Measurements from ENCODE around the gene KRT84.

The KRT84 gene, protein sequence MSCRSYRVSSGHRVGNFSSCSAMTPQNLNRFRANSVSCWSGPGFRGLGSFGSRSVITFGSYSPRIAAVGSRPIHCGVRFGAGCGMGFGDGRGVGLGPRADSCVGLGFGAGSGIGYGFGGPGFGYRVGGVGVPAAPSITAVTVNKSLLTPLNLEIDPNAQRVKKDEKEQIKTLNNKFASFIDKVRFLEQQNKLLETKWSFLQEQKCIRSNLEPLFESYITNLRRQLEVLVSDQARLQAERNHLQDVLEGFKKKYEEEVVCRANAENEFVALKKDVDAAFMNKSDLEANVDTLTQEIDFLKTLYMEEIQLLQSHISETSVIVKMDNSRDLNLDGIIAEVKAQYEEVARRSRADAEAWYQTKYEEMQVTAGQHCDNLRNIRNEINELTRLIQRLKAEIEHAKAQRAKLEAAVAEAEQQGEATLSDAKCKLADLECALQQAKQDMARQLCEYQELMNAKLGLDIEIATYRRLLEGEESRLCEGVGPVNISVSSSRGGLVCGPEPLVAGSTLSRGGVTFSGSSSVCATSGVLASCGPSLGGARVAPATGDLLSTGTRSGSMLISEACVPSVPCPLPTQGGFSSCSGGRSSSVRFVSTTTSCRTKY

DNA sequence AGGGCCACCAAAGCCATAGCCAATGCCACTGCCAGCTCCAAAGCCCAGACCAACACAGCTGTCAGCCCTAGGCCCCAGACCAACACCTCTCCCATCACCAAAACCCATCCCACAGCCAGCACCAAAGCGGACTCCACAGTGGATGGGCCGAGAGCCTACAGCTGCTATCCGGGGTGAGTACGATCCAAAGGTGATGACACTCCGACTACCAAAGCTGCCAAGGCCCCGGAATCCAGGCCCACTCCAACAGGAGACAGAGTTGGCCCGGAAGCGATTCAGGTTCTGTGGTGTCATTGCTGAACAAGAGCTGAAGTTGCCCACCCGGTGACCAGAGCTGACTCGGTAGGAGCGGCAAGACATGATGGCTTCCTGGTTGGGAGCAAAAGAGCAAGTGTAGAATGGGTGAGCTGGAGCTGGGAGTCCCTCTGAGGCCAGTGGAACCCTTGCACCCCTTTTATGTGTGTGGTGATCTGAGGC is at the start of gene KRT84:
TSS of gene KRT84 (minus strand) at position 427 of the 477 bp plus-strand sequence. CDS start at position 360, 67 bp downstream.
- DNase-seq, result no peak

DNA sequence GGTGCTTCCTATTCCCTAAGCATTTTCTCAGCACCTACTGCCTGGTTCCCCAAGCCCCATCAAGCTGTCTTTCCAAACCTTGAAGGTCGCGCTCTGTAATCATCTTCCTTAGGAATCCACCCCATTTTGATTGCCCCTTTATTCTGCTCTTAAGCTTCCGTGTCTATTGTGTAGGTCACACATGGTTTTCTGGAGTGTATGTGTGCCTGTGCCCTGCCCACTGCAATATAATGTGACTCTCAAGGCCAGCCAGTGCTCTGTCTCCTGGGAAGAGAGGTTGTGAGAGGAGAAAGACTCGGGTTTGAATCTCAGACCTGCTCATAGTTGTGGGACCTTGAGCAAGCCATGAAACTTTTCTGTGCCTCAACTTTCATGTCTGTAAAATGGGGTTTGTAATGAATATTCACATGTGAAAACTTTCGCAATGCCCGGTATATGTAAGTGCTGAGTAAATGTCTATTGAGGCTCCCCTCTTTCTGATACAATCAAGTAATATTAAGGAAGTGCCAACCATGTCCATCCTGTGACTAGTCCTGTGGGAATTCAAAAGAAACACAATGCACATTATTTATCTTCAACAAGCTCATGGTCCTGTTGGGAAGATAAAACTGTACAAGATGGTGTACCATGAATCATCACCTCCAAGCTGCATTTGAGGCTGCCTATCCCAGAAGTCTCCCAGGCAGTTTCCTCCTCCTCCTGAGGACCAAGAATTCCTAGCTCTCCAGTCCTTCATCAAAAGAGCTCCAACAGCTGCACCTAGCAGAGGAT is 49.5 kb upstream of the KRT84 start:
- no peak for DNase-seq

DNA sequence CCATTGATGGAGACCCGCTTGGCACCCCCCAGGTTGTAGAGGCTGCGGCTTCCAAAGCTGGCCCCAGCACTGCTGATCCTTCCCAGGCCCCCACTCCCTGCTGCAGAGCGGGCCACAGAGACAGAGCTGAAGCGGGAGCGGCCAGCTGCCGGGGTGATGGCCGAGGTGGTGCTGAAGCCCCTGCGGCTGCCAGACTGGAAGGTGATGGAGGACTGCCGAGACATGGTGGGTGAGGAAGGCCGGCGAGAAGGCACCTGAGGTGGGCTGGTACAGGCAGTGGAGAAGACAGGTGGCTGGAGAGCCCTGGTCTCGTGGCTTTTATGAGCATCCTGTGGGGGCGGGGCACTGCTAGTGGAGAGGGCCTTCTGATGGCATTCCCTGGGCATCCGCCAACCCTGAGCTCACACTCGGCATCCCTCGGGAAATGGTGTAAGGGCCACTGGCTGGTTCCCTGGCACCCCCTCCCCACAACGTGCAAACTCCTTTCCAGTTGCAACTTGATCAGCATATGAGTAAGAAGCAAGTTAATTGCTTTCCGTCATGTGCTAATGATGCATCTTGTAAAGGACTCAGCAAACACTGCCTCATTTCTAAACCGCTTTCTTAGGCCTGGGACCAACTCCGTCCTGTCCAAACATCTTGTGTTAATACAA is 48.8 kb upstream of the KRT84 start, which contains the start of gene KRT75:
TSS of gene KRT75 (minus strand) at position 291 of the 653 bp plus-strand sequence. CDS start at position 224, 67 bp downstream.
- no peak for DNase-seq

DNA sequence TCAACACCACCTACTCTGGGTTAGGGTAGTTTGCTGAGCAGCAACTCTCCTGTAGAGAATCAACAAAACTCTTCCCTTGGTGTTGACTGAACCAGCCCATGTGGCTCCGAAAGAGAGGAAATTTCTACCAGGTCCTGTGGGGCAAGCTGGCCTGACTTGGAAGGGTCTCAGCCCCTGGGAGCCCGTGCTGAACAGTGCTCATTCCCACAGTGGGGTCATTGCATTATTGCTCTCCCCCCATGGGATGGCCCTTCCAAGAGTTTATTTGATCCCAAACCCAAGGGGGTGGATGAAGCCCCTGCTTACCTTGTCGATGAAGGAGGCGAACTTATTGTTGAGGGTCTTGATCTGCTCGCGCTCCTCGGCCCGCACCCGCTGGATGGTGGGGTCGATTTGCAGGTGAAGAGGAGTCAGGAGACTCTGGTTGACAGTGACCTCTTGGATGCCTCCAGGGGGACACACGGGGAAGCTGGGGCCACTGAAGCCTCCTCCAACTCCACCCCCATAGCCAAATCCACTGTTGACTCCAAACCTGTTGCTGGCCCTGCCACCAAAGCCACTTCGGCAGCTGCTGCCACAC is 48.1 kb upstream of the KRT84 start:
- no peak for DNase-seq

DNA sequence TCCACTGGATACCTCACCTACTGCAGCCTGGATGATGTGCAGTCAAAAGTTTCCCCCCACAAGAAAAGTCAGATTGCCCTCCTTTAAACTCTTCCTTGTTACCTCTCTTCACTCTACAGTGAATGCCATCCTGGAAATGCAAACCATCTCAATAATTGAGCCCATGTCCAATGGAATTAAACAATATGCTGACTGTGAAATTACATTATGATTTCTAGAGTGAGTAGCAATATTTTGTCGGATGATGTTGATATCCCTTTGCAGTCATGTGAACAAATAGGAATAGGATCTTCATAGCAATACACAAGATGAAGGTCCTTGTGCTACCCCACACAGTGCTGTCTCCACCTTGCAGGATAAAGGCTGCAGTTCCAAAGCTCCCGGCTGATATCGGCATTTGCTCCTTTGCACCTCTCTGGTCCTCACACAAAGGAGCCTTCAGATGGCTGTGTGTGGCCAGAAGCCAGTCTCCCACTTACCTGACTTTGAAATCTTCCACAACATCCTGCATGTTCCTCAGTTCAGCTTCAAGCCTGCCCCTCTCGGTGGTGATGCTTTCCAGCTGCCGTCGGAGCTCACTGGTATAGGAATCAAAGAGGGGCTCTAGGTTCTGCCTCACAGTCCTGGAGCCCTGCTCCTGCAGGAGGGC is 47.2 kb upstream of the KRT84 start:
- no peak for DNase-seq

DNA sequence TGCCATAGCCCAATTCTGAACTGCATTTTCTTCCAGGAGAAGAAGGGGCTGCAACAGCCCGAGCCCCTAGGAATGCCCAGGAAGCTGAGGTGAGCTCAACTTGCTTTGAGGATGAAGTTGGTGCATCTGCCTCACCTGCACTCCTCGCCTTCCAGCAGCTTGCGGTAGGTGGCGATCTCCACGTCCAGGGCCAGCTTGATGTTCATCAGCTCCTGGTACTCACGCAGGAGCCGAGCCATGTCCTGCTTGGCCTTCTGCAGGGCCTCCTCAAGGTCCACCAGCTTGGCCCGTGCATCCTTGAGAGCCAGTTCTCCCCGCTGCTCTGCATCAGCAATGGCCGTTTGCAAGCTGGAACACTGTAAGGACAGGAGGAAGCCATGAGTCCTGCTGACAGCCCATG is 42.7 kb upstream of the KRT84 start:
- DNase-seq, result no peak

DNA sequence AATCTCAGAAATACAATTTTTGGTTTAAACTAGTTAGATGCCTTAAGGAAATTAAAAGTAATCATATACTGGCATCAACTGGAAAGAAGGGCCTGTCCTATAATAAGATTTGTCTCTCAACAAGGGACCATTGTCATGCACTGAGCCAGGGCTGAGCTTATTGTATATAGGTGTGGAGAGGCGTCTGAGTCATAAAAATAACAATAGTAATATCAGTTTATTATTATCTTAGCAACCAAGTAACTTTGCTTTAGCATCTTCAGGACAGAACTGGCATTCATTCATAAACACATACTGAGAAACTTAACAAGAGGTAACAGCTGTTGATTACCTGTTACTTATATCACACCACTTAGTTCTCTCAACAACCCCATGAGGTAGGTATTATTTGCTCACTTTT is 41.6 kb upstream of the KRT84 start:
- no peak for DNase-seq

DNA sequence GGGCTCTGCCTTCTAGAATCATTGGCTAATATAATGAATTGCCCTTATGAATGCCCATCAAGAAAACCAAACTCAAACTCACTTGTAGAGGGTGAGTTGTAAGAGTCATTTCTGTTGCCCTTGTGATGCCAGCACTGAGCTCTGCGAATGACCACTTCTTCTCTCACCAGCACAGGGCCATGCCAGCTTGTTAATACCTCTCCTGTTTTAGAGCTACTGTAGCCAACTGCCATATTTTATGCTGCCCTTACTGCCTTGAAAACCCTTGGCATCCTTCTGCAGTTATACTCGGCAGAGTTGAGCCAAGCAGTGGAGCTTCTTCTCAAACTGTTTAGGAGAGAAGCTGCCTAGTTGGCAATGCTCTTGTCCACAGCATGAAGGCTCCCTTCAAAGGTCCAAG is 40.6 kb upstream of the KRT84 start:
- no peak for DNase-seq

DNA sequence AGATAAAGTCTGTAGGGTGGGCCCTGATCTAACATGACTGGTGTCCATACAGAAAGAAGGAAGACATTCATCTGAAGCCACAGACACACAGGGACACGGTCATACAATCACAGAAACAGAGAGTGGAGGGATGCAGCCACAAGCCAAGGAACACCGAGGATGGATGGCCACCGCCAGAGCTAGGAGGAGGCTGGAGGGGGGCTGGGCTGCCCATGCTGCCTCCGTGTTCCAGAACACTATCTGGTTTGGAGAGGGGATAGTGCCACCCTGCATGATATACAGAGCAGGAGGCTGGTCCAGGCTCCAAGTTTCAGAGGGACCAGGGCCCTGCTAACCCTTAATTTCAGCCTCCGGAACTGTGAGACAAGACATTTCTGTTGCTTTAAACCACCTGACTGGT is 40.0 kb upstream of the KRT84 start:
- DNase-seq, result no peak

DNA sequence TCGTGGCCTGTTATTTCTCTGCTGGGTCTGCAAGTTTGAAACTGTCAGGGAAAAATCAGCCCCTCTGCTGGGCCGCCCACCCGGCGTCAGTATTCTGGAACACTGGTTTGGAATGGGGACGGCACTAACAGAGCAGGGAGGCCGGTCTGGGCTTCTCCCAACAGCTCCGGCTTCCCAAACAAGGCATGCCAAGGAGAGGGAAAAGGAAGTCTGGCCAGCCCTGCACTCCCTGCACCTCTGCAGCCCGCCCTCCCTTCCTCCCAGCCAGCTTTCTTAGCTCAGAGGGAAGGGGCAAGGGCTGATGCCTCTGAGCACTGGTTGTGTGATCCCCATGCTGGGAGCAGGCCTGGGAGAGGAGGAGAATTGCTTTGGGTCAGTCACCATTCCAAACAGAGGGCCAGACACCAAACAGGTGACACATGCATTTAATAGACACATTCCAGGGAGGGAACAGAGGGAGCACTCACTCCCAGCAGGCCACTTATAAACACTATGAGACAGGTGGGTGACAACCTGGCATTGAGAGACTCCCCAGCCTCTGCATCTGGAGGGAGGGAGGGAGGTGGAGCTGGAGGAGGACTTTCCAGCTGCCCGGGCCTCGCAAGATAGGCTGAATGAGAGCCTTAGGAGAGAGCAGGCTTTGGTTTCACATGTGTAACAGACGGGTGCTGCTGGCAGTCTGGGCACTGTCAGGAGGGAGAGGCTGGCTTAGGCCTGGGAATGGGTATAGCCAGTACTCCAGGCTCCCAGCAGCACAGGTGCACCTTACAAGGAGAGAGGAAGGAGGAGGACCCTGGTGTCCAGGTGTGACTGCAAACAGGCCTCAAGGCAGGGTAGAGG is 38.4 kb upstream of the KRT84 start:
- no peak for DNase-seq

DNA sequence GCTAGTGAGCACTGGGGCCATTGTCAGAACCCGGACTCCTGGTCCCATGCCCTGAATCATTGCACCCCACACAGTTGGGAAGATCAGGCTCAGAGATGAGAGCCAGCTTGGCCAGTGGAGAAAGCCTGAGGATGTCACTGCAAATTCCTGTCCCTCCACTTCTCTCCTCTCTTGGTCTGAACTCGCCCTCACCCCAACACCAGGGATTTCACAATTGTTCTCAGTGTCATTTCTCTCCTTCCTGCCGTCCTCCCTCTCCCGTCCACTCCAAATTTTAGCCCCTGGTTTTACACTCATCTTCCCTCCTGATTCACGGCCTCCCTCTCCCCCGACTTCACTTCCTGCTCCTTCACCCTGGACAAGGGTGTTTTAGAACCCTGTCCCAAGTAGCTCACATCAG is 37.6 kb upstream of the KRT84 start:
- no peak for DNase-seq

DNA sequence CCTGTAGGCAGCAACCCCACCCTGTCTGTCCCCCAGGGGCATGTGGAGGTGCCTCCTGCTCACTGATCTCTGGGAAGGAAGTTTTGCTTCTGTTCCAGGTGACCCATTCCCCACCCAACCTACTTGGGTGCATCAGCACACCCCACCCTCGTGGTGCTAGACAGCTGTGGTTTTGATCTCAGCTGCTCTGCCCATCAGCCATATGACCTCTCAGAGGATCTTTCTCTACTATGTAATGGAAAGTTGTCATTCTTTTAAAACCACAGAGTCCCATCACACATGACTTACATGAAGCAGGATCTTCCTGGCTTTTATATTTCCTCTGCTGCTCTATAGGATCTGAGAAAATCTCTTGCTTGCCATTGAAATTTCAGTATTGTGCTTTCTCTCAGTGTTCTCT is 34.2 kb upstream of the KRT84 start:
- DNase-seq, result no peak

DNA sequence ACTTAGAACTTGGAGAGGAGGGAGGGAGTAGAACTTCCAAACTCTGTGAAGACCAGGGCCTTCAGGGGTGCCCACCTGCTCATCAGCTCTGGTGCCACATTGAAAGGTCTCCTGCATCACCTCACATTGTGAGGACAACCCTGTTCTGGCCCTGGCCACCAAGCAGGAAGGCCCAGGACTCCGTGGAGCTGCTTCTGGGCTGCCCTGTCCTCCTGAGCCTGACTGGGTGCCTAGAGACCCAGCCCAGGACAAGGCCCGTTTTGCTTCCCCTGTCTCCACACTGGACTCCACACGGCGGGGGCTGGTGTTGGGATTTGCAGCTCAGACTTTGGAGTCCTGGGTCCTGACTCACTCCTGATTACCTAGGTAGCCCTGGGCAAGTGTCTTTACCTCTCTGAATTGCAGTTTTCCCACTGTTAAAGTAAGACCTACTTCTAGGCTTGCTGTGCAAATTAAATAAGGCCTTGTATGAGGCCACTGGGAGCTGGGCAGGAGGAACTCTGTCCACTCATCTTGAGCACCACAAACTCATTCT is 33.2 kb upstream of the KRT84 start:
- DNase-seq, result no peak

DNA sequence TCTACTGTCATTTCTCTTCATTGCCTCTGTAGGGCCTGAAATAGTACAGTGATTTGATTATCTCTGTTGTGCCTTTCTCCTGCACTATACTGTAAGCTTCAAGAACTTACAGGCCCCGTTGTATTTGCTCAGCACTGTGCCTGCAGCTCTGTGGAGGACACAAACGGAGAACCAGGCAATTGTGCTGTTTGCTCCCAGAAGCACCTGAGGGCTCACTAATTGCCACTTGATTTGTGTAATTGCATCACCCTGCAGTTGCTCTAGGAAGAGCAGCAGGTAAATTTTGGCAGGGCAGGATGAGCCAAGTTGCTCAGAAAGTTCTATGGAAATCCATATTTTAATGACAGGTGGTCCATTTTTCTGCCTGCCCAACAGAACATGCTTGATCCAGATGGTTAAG is 32.3 kb upstream of the KRT84 start:
- peak; percentile 9 to 47 for DNase-seq

DNA sequence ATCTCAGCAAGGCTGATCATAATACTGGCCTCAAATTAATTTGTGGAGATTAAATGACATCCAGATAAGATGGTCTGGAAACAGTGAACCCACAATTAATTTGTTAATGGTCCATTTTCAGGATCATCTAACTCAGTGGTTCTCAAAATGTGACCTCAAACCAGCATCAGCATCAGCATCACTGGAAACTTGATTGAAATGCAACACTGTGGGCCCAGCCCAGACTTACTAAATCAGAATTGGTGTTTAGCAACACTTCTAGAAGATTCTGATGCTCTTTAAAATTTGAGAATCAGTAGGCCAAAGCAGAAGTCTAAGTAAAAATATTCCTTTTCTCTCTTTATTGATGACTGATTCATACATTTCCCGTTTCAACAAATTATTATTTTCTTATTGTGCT is 31.3 kb upstream of the KRT84 start:
- no peak for DNase-seq

DNA sequence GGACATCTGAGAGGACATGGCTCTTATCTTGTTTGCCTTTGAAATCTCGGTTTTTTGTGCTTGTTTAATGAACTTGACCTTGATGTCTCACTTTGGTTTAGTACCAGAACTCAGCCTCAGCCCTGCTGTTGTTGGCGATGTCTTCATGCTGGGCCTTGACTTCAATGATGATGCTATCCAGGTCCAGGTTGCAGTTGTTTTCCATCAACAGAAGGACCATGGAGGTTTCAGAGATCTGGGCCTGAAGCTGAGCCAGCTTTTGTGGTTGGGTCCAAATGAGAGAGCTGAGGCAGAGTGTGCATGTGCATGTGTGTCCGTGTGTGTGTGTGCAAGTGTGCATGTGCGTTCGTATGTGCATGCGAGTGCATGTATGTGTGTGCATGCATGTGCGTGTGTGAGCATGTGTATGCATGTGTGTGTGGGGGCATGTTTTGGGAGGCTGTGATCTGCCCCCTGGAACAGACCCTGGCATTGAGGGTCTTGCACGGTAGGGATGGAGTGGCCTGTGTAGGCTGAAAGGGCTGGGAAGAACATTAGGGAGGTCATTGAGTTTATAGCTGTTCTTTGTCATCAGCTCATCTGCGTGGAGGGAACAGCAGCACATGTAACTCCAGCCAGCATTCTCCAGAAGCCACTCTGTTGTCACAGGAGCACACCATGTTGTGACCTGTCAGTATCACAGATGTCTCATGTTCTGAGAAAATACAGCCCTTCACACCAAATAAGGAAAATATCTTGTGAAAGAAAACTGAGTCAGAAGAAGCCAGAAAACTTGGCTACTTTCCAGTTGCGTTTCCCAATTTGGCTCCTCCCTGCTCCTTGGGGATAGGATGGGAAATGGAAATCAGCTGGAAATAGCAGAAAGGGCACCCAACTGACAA is 30.7 kb upstream of the KRT84 start:
- DNase-seq, result no peak

DNA sequence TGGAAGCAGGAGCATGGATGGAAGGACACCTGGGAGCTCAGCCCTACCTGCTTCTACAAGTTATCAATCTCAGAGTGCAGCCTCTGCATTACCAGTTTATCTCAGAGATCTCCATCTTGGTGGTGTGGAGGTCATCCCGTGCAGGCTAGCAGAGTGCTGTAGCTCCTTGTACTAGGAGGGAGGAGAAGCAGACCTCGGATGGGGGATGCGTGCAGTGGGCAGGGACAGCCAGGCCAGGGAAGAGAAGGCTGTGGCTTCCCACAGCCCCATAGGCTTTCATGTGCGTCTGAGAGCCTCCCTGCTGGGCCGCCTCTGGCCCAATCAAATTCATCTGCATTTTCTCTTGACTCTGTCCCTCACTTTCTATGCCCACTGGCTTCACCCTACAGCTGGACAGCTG is 29.5 kb upstream of the KRT84 start:
- no peak for DNase-seq

DNA sequence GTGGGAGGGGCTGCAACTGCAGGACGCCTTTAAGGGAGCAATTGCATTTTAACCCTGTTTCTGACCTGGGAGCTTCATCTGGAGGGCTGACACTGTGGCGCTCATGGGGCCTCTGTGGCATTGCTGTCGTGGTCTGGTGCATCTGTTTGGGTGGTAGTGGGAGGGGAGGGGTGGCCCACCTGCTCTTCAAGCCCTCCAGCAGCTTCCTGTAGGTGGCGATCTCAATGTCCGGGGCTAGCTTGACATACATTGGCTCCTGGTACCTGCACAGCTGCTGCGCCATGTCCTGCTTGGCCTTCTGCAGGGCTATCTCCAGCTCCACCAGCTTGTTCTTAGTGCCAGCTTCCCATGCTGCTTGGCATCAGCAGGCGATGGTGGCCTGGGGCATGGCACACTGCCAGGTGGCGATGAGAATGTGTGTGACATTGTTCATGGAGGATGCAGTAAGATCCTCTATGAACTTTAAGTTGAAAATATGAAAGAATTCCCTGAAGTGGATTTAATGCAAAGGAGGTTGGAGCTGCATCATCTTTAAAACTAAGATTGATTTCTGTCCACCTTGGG is 28.4 kb upstream of the KRT84 start:
- no peak for DNase-seq

DNA sequence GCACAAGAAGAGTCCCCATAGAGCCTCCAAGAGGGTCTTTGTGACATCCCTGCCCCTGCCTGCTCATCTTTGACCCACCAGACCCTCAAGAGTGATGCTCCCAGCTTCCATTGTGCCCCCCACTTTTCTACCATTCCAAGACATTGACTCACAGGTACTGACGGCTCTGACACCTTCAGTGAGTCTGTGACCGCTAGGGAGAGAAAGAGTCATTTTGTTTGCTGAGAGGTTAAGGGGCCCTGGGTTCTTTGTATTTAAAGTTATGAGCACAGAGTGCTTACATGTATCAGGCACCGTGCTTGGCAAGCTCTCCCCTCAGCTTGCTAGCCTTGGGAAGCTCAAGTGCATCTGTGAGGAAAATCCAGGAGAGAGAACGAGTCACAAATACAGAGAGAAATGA is 27.8 kb upstream of the KRT84 start:
- no peak for DNase-seq

DNA sequence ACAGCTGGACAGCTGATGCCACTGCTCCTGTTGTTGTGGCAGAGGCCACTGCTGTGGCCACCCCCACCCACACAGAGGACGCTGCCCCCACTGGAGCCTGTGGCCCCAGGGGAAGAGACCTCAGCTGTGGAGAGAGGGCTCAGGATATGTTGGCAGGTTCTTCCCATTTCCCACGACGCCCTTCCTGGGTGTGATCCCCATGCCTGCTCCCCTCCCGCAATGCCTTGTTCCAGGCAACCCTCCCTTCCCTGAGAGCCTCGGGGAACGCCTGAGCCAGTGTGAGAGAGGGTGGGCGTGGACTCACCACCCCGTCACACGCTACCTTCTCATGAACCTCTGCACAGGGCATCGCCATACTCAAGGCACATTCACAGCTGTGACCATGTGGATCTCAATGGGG is 26.4 kb upstream of the KRT84 start:
- no peak for DNase-seq

Data from NCI-H2081 (cell line).